HEK293 (cell line): ENCODE measurements around the gene TBX1.

ENCODE experiments used
- CTCF ChIP-seq: fragments of 450-650 bp; formaldehyde crosslinking; IDR thresholded peaks from 2 replicates; pipeline ENCODE4 v1.5.1; 2016; ENCODE audit warnings: missing biosample characterization, missing genetic modification characterization
- ZBTB1 ChIP-seq: fragments of 450-650 bp; formaldehyde crosslinking; IDR thresholded peaks from 2 replicates; pipeline ENCODE4 v1.5.1; 2016; ENCODE audit warnings: missing biosample characterization, missing genetic modification characterization
- ZBTB7A ChIP-seq: fragments of 450-650 bp; formaldehyde crosslinking; IDR thresholded peaks from 2 replicates; pipeline ENCODE4 v1.5.1; 2016; ENCODE audit warnings: low read depth, missing biosample characterization, missing genetic modification characterization
- ZFP41 ChIP-seq: fragments of 450-650 bp; formaldehyde crosslinking; IDR thresholded peaks from 2 replicates; pipeline ENCODE4 v1.5.1; 2016; ENCODE audit warnings: missing biosample characterization, missing genetic modification characterization, borderline replicate concordance
- ZNF777 ChIP-seq: fragments of 450-650 bp; formaldehyde crosslinking; IDR thresholded peaks from 2 replicates; pipeline ENCODE4 v1.5.1; 2017; ENCODE audit warnings: missing biosample characterization, missing genetic modification characterization, borderline replicate concordance
- TF ChIP-seq, protein P1 (sequence below): fragments of 450-650 bp; formaldehyde crosslinking; IDR thresholded peaks from 2 replicates; pipeline ENCODE4 v1.5.1; 2016; ENCODE audit warnings: missing biosample characterization, missing genetic modification characterization

DNA sequence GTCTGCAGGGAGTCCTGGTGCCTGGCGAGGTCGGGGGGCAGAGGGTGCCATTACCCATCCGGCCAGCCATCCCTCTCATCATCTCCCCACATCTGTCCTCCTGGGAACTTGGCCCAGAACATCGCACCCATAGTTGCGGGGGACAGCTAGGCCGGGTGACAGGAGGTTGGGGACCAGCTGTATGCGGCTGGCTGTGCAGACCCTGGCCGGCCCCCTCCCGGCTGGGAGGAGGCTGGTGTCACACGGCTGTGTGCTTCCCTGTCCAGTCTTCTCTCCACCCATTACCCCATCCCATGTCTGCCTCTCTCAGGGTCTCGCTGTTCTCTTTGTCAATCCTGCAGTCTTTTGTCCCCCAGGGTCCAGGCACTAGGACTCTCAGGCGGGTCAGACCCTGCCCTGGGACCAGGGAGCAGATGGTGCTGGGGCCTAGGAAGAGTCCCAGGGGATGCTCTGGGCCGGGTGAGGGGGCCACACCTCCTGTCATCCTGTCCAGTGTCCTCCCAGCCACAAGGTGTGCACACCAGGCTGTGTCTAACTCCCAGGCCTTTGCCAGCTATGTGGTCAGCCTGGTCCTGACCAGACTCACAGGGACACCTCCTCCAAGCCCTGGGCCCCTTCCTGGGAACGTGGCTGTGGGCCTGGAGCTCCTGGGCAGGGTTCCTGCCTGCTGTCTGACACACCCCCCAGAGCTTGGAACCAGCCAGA lies 6.4 kb upstream of the TBX1 start:
- TF ChIP-seq, protein P1, sequence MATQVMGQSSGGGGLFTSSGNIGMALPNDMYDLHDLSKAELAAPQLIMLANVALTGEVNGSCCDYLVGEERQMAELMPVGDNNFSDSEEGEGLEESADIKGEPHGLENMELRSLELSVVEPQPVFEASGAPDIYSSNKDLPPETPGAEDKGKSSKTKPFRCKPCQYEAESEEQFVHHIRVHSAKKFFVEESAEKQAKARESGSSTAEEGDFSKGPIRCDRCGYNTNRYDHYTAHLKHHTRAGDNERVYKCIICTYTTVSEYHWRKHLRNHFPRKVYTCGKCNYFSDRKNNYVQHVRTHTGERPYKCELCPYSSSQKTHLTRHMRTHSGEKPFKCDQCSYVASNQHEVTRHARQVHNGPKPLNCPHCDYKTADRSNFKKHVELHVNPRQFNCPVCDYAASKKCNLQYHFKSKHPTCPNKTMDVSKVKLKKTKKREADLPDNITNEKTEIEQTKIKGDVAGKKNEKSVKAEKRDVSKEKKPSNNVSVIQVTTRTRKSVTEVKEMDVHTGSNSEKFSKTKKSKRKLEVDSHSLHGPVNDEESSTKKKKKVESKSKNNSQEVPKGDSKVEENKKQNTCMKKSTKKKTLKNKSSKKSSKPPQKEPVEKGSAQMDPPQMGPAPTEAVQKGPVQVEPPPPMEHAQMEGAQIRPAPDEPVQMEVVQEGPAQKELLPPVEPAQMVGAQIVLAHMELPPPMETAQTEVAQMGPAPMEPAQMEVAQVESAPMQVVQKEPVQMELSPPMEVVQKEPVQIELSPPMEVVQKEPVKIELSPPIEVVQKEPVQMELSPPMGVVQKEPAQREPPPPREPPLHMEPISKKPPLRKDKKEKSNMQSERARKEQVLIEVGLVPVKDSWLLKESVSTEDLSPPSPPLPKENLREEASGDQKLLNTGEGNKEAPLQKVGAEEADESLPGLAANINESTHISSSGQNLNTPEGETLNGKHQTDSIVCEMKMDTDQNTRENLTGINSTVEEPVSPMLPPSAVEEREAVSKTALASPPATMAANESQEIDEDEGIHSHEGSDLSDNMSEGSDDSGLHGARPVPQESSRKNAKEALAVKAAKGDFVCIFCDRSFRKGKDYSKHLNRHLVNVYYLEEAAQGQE (tag by site-specific recombination), result no peak
- TF ChIP-seq CTCF (tag by site-specific recombination), result no peak
- TF ChIP-seq ZFP41 (tag by site-specific recombination), result no peak
- TF ChIP-seq ZNF777 (tag by site-specific recombination), result no peak
- no peak for TF ChIP-seq ZBTB7A (tag by site-specific recombination)
- no peak for TF ChIP-seq ZBTB1 (tag by site-specific recombination)
